ENCODE data around the gene PET117.

- TF ChIP-seq POLR2A (IDR thresholded peaks at IDR 0.05) (no peak), CTCF (IDR thresholded peaks at IDR 0.05) (no peak), POLR2AphosphoS5 (IDR thresholded peaks at IDR 0.05) (no peak)
Observed at GRCh38 chr20:18165553-18165952, 27.9 kb downstream of the PET117 start.
